Fibroblast of lung (primary cell): Measurements from ENCODE around the gene DGLUCY. TPM values are rescaled to one million over a fixed set of nuclear protein-coding genes. Genes with fewer than 3 reads are reported as not detected.
"Not testable (repeated sequence)": the region's sequence is repeated elsewhere in the genome, so short reads cannot be mapped to it uniquely, and the experiment has no call there.

Experiments used
- DNase-seq, 2 donors: peaks; one replicate each; pipeline versions ENCODE4 v3.0.0 to v3.0.0-alpha.2; 2010; ENCODE audit warnings: low read depth in 2 of 2
- H2AFZ ChIP-seq: 2 replicates; pipeline ENCODE4 v1.5.1; 2012; ENCODE audit warnings: low read length, control low read depth, inconsistent platforms
- H3K27ac ChIP-seq: 2 replicates; pipeline ENCODE4 v1.5.1; 2011; ENCODE audit warnings: low read length, control low read depth; ENCODE audit not compliant: insufficient read depth
- H3K27me3 ChIP-seq: 2 replicates; pipeline ENCODE4 v1.5.1; 2011; ENCODE audit warnings: mild to moderate bottlenecking, low read length; ENCODE audit not compliant: control insufficient read depth, insufficient read depth
- H3K36me3 ChIP-seq: 2 replicates; pipeline ENCODE4 v1.5.1; 2011; ENCODE audit warnings: low read length; ENCODE audit not compliant: control insufficient read depth, insufficient read depth
- H3K4me1 ChIP-seq: 2 replicates; pipeline ENCODE4 v1.5.1; 2011; ENCODE audit warnings: low read length; ENCODE audit not compliant: control insufficient read depth, insufficient read depth; ENCODE audit errors: extremely low read depth
- H3K4me2 ChIP-seq: 2 replicates; pipeline ENCODE4 v1.5.1; 2011; ENCODE audit warnings: low read length, control low read depth; ENCODE audit not compliant: insufficient read depth; ENCODE audit errors: extremely low read depth
- H3K4me3 ChIP-seq, 4 experiments: fragments of 200-600 bp in 1 of 4; sonication (generic) in 1 of 4; replicated peaks in 1 of 4; 2 replicates each; pipeline ENCODE4 v1.5.1; 2011 to 2016; ENCODE audit warnings: low read length in 4 of 4, low read depth in 3 of 4, mild to moderate bottlenecking in 3 of 4, control low read depth in 2 of 4, inconsistent platforms in 1 of 4, mixed read lengths in 1 of 4; ENCODE audit not compliant: insufficient read depth in 1 of 4; ENCODE audit errors: control extremely low read depth in 1 of 4
- H3K79me2 ChIP-seq: 2 replicates; pipeline ENCODE4 v1.5.1; 2012; ENCODE audit warnings: mild to moderate bottlenecking, low read length, inconsistent platforms; ENCODE audit not compliant: control insufficient read depth, insufficient read depth
- H3K9ac ChIP-seq: 2 replicates; pipeline ENCODE4 v1.5.1; 2011; ENCODE audit warnings: mild to moderate bottlenecking, low read length, control low read depth; ENCODE audit not compliant: insufficient read depth
- H3K9me3 ChIP-seq: 2 replicates; pipeline ENCODE4 v1.5.1; 2012; ENCODE audit warnings: low read depth, low read length; ENCODE audit not compliant: control insufficient read depth, insufficient read depth
- H4K20me1 ChIP-seq: 2 replicates; pipeline ENCODE4 v1.5.1; 2011; ENCODE audit warnings: low read length; ENCODE audit not compliant: control insufficient read depth, insufficient read depth; ENCODE audit errors: extremely low read depth
- EZH2 ChIP-seq: IDR thresholded peaks from 2 replicates; pipeline ENCODE4 v1.5.1; 2012; ENCODE audit warnings: low read length, control low read depth, mild to moderate bottlenecking; ENCODE audit errors: missing control alignments
- polyA plus RNA-seq, 2 donors: library from polyadenylated mRNA; depleted of rRNA in 1 of 2; stranded (reverse) in 1 of 2; unstranded in 1 of 2; fragments of >200 nt; gene quantifications; 2 replicates each; pipeline ENCODE4 v1.2.1, GENCODE V29; 2011 to 2012; ENCODE audit warnings: missing spikeins in 1 of 2
- total RNA-seq: library from RNA; depleted of rRNA; stranded (reverse); fragments of >200 nt; gene quantifications from 2 replicates; pipeline ENCODE4 v1.2.1, GENCODE V29; 2014
- TF ChIP-seq, protein P1 (sequence below), 2 donors: IDR thresholded peaks in 1 of 2; conservative IDR thresholded peaks in 1 of 2; 1 replicate in 1 of 2; 2 replicates in 1 of 2; pipeline ENCODE4 v1.5.1; 2011 to 2012; ENCODE audit warnings: low read length in 2 of 2, control low read depth in 1 of 2, inconsistent platforms in 1 of 2, low read depth in 1 of 2, mild to moderate bottlenecking in 1 of 2

DGLUCY gene
- total and polyA plus RNA-seq, 2 donors (not counting 1 experiment from before 2014, with no cell fraction given), result 26.7 to 62.1 TPM

DNA sequence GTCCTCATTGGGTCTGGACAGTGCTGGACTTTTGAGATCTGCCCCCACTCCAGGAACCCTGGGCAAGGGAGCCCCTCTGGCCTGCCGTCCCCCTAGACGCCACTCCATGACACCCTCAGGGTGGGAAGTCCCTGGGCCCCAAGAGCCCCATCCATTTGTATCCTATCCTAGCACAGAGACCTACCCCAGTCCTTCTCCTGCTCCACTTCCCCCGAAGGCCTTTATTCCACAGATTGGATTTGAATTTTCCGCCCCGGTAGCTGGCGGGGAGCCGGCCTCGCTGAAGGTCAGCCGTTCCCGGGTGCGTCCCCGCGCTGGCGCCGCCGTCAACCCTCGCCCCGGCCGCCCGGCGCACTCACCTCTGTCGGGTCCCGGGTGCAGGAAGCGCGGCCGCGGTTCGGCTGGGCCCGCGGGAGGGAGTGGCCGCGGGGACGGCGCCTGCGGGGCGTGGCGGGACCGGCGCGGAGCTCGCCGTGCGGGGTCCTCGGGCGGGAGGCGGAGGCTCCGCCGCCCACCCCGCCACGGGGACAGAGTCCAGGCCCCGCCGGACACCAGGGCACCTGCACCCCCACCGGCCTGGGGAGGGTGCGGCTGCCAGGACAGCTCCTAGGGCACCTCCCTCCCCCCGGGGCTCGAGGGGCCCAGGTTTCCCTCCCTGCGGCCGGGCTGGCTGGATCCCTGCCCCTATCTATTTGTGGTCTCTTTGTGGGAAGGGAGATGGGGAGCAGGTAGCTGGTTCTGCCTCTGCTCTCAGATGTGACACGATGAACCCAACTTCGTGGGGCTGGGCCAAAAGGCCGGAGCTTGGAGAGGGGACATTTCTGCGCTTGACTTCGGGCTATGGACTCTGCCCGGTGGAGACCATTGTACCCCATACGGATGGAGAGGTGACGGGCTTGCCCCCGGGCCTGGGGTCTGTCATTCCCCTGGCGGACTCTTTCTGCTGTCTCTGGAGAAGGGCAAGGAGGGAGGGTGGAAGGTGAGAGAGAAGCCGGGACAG lies 150.6 kb downstream of the DGLUCY start:
- no peak overlapping the region for H3K27ac ChIP-seq
- H3K4me1 ChIP-seq, result peaks cover 3% of the 10 kb centered on the region
- H3K4me2 ChIP-seq, result peak overlapping the region; percentile 64
- peak overlapping the region; percentile 44 for H2AFZ ChIP-seq
- no peaks in the 10 kb centered on the region for H3K79me2 ChIP-seq
- TF ChIP-seq, protein P1, sequence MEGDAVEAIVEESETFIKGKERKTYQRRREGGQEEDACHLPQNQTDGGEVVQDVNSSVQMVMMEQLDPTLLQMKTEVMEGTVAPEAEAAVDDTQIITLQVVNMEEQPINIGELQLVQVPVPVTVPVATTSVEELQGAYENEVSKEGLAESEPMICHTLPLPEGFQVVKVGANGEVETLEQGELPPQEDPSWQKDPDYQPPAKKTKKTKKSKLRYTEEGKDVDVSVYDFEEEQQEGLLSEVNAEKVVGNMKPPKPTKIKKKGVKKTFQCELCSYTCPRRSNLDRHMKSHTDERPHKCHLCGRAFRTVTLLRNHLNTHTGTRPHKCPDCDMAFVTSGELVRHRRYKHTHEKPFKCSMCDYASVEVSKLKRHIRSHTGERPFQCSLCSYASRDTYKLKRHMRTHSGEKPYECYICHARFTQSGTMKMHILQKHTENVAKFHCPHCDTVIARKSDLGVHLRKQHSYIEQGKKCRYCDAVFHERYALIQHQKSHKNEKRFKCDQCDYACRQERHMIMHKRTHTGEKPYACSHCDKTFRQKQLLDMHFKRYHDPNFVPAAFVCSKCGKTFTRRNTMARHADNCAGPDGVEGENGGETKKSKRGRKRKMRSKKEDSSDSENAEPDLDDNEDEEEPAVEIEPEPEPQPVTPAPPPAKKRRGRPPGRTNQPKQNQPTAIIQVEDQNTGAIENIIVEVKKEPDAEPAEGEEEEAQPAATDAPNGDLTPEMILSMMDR (conservative IDR thresholded peaks at IDR 0.05 in 1 of 2, IDR thresholded peaks at IDR 0.05 in 1 of 2; ENCODE audit: low read depth in 1 of 2, low read length in 2 of 2), result no peak
- TF ChIP-seq EZH2, result peak; percentile 2
- DNase-seq, result no peak
- H3K9me3 ChIP-seq, result no peaks in the 10 kb centered on the region
- H3K27me3 ChIP-seq, result no peaks in the 10 kb centered on the region
- peak overlapping the region in 3 of 4 experiments; percentile 16 to 43 (median 21) for H3K4me3 ChIP-seq
- no peaks in the 10 kb centered on the region for H3K36me3 ChIP-seq
- H3K9ac ChIP-seq, result no peak overlapping the region
- no peaks in the 10 kb centered on the region for H4K20me1 ChIP-seq

DNA sequence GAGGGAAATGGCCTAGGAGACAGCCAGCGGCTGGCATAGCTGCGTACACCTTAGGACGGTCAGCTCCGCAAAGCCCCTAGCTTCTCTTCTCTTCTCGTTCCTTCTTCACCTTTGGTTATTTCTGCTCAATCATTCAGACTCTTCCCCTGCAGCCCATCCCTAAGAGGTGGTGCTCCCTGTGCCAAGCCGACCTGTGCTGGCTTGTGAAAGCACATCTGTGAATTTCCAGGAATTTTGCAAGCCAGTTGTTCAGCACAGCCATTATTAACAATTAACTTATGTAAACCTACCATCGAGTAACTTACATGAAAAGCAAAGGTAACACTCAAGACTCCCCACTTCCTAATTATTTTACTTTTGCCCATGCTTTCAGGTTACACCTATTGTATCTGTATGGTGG lies 151.5 kb downstream of the DGLUCY start:
- H3K4me1 ChIP-seq, result peaks cover 6% of the 10 kb centered on the region
- H3K4me2 ChIP-seq, result no peak overlapping the region
- TF ChIP-seq EZH2, result no peak
- TF ChIP-seq, protein P1 (conservative IDR thresholded peaks at IDR 0.05 in 1 of 2, IDR thresholded peaks at IDR 0.05 in 1 of 2; ENCODE audit: low read depth in 1 of 2, low read length in 2 of 2), result no peak
- no peaks in the 10 kb centered on the region for H3K79me2 ChIP-seq
- H3K36me3 ChIP-seq, result no peaks in the 10 kb centered on the region
- DNase-seq, result no peak
- no peak overlapping the region for H2AFZ ChIP-seq
- no peak overlapping the region for H3K27ac ChIP-seq
- H3K27me3 ChIP-seq, result no peaks in the 10 kb centered on the region
- no peak overlapping the region for H3K9ac ChIP-seq
- H4K20me1 ChIP-seq, result no peaks in the 10 kb centered on the region
- no peak overlapping the region for H3K4me3 ChIP-seq
- no peaks in the 10 kb centered on the region for H3K9me3 ChIP-seq

DNA sequence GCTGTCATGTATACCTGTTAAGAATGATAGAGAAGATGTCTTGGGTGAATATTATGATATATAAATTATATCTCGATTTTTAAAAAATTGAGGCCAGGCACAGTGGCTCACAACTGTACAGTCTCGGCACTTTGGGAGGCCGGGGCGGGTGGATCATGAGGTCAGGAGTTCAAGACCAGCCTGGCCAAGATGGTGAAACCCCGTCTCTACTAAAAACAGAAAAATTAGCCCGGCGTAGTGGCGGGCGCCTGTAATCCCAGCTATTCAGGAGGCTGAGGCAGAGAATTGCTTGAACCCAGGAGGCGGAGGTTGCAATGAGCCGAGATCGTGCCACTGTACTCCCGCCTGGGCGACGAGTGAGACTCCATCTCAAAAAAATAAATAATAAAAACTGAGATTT lies 152.4 kb downstream of the DGLUCY start:
- not testable (repeated sequence) for H3K36me3 ChIP-seq, H3K79me2 ChIP-seq, H4K20me1 ChIP-seq, H3K9me3 ChIP-seq, H3K4me3 ChIP-seq, H3K9ac ChIP-seq, DNase-seq, H3K27me3 ChIP-seq, H2AFZ ChIP-seq, H3K4me2 ChIP-seq, H3K4me1 ChIP-seq, H3K27ac ChIP-seq
